ENCODE results near the gene THUMPD2. TPM values are rescaled to one million over a fixed set of nuclear protein-coding genes. Genes with fewer than 3 reads are reported as not detected.

THUMPD2 gene
- total RNA-seq, 1 experiment from 2014 or later, result 19.5 TPM

GRCh38 chr2:39816428-39816827 is 37.4 kb upstream of the THUMPD2 start:
- H4K5ac ChIP-seq (ENCODE audit: insufficient read length, low read depth, low read length), result no peak overlapping the region
- Mint-ChIP-seq H3K36me3 (ENCODE audit: insufficient read depth in 1 of 3, low read depth in 3 of 3) (peaks cover 0 to 4% (median 2%) of the 10 kb centered on the region in 3 experiments; a peak in 2 of 7 replicates), H3K4me3 (no peak overlapping the region), H3K9me3 (peaks cover 0 to 4% of the 10 kb centered on the region in 2 experiments; a peak in 4 of 5 replicates), H3K27ac (no peak overlapping the region), H3K27me3 (ENCODE audit: low read depth) (no peaks in the 10 kb centered on the region), H3K4me1 (peaks cover 0 to under 1% of the 10 kb centered on the region in 2 experiments; a peak in 2 of 4 replicates)
- no peak overlapping the region for H2AFZ ChIP-seq (ENCODE audit: low read length)
- no peaks in the 10 kb centered on the region for H3K79me2 ChIP-seq (ENCODE audit: insufficient read depth, low read length)
- TF ChIP-seq CTCF (conservative IDR thresholded peaks at IDR 0.05), result no peak
- no peak overlapping the region for H3K27ac ChIP-seq (ENCODE audit: insufficient read length, low read depth, low read length)
- WGBS (ENCODE audit: extremely low coverage, insufficient read length, low lambda C conversion rate), result no CpG with 5 or more reads among the region's 3 CpGs
- no peak overlapping the region for H3K4ac ChIP-seq (ENCODE audit: low read depth, low read length)
- no peak overlapping the region for H2BK12ac ChIP-seq (ENCODE audit: insufficient read length, low read depth, low read length)
- no peak overlapping the region for H3K4me2 ChIP-seq (ENCODE audit: insufficient read depth, insufficient read length, low read length)
- H3K4me1 ChIP-seq (ENCODE audit: insufficient read depth, low read length), result no peaks in the 10 kb centered on the region
- no peaks in the 10 kb centered on the region for H3K9me3 ChIP-seq (ENCODE audit: control insufficient read depth, low read depth, low read length)
- H4K91ac ChIP-seq (ENCODE audit: insufficient read length, low read depth, low read length), result no peak overlapping the region
- no peaks in the 10 kb centered on the region for H3K79me1 ChIP-seq (ENCODE audit: insufficient read depth, low read depth, low read length, poor library complexity, severe bottlenecking)
- no peak overlapping the region for H3K9ac ChIP-seq (ENCODE audit: extremely low read depth, insufficient read length, low read length)
- no peak overlapping the region for H2AK5ac ChIP-seq (ENCODE audit: insufficient read length, low read length)
- H2BK15ac ChIP-seq (ENCODE audit: low read depth, low read length), result no peak overlapping the region
- H3K27me3 ChIP-seq (ENCODE audit: insufficient read depth, low read length), result no peaks in the 10 kb centered on the region
- no peak overlapping the region for H3K56ac ChIP-seq (ENCODE audit: insufficient read length, low read depth, low read length)
- no peak overlapping the region for H3K23ac ChIP-seq (ENCODE audit: insufficient read length, low read depth, low read length)
- H2BK120ac ChIP-seq (ENCODE audit: low read depth, low read length, poor library complexity, severe bottlenecking), result no peak overlapping the region
- H3K18ac ChIP-seq (ENCODE audit: insufficient read length, low read depth, low read length), result no peak overlapping the region
- H2BK5ac ChIP-seq (ENCODE audit: insufficient read length, low read length), result no peak overlapping the region
- H3K23me2 ChIP-seq (ENCODE audit: insufficient read length, low read depth, low read length, poor library complexity, severe bottlenecking), result no peaks in the 10 kb centered on the region
- H2BK20ac ChIP-seq (ENCODE audit: low read depth, low read length, poor library complexity, severe bottlenecking), result no peak overlapping the region
- no peak overlapping the region for H4K8ac ChIP-seq (replicated peaks; ENCODE audit: insufficient read length, low read depth, low read length)
- H4K20me1 ChIP-seq (ENCODE audit: control insufficient read depth, insufficient read depth, insufficient read length), result no peaks in the 10 kb centered on the region
- no peak overlapping the region for H3K14ac ChIP-seq (ENCODE audit: insufficient read depth, low read length)
- H3T11ph ChIP-seq (ENCODE audit: low read length), result no peak overlapping the region
- no peak for DNase-seq

Data from H9 (cell line).